Measurements from ENCODE around the gene SLC5A10.

SLC5A10 gene

GRCh38 chr17:18965530-18966236 is 13.7 kb downstream of the SLC5A10 start:
- DNase-seq = no peak

- DNase-seq = no peak
Measured at GRCh38 chr17:18966831-18967624, 15.1 kb downstream of the SLC5A10 start.

DNA sequence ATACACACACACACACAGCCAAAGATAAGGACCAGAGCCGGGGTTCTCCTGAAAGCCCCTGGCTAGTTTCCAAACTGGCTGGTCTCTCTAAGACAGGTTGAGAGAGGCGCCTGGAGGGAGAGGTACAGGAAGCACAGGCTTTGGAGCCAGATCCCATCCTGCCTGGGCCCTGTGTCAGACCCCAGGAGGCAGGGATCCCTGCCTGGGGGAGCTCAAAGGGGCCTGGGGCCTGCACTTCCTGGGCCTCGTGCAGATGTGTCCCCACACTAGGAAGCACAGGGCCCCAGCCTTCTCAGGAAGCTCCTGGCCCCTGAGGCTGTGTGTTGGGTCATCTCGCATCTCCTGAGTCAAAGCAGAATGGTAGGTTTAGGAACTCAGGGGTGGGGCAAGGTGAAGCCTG is 16.0 kb downstream of the SLC5A10 start:
- DNase-seq = no peak

GRCh38 chr17:18968345-18968744 is 16.4 kb downstream of the SLC5A10 start:
- no peak for DNase-seq

DNA sequence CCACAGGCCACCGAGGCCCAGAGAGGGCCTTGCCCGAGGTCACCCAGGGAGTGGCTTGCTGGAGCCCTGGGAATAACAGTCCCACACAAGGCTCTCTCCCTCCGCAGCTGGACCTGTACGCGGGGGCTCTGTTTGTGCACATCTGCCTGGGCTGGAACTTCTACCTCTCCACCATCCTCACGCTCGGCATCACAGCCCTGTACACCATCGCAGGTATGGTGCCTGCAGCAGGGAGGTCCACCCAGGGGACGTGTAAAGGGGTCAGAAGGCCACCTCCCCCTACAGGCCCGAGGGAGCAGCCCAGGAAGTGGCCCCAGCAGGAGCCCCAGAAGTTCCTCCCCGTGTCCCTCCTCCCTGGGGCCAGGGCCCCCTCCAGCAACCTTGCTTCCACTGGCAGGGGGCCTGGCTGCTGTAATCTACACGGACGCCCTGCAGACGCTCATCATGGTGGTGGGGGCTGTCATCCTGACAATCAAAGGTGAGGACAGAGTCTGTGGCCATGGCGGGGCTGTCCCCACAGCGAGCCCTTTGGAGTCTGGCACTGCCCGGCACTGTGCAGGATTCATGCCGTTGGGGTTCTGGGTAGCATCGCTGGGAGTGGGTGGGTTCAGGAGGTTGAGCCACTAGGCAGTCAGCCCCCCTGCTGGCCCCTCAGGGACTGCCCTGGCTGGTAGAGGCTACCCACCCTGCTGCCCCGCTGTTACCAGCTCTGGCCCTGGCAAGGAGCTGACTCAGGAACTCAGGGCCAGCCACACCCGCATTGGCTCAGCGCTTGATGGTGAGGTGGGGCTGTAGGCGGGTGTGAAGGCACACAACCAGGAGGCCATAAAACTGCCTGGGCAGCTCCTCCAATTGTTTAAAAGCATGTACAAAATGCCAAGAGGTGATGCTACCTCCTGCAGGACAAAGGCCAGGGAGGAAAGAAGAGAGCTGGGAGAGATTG is 17.3 kb downstream of the SLC5A10 start:
- DNase-seq = no peak

DNA sequence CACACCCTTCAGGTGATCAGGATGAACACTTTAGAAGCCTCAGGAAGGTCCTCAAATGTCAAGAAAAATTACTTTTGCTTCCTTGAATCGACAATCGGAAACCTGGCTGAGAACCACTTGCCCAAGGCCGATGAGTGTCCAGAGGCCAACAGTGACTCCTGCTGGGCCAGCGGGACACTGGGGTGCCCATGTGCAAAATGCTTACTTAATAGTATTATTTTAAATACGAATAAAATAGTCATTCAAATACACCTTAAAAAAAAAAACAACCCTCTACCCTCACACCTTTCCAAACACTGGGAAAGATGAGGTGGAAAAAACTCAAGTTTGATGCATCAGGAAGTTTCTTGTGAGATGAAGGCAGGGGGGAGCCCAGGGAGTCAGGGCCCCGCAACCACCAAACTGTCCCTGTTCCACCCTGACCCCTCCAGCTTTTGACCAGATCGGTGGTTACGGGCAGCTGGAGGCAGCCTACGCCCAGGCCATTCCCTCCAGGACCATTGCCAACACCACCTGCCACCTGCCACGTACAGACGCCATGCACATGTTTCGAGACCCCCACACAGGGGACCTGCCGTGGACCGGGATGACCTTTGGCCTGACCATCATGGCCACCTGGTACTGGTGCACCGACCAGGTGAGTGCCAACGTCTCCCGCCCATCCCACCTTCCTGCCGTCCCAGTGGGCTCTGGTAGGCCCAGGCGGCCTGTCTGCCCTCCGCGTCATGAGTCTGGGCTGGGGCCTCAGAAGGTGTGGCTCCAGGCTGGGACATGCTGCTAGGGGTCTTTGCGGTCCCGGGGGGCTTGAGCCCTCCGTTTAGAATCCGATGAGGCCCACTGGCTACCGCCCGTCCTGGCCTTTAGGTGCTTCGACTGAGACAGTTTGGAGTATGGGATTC is 18.9 kb downstream of the SLC5A10 start:
- DNase-seq = no peak

DNA sequence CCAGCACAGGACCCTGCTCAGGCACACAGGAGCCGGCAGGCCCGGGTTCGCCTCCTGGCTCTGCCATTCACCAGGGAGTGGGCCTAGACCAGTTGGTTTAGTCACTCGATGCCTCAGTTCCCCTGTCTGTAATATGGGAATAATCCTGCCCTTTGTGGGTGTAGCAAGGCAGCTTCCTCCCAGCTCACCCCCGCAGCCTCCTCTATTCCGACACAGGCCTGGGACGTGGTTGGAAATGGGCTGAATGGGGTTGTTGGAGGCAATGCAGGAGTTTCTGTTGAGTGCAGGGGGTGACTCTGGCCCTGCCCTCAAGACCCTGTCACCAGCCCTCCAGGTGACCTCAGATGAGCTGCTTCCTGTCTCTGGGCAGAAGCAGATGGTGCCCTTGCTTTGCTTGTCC is 19.8 kb downstream of the SLC5A10 start:
- no peak for DNase-seq

DNA sequence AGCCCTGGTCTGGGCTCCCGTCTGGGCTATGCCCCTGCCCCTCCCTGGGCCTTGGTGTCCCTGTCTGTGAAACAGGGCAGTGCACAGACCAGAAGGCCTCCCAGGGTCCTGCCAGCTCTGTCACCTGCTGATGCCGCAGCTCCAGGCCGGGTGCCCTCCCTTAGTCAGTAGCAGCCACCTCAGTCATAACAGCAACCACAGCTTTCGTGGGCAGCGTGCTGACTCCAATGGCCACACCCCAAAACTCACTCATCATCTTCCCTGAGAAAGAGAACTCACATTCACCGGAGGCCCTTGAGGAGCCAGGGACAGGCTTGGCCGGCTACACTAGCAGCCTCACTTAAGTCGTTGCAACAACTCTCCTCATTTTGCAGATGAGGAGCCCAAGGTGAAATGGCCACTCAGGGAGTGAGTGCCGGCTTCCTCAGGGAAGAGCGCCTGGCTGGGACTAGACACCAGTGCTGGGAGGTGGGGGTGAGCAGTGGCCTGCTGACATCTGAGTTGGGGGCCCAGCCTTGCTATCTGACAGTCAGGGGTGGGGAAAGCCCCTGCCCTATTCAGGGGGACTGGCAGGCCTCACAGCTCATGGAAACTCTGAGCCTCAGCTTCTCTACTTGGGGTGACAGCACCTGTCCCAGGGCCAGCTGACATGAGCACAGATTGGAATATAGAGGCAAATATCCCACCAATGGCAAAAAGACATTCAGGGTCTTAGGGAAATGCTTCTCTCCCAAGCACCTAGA is 22.6 kb downstream of the SLC5A10 start:
- peak; percentile 55 for DNase-seq

GRCh38 chr17:18975597-18975996 is 23.6 kb downstream of the SLC5A10 start:
- DNase-seq = no peak

DNA sequence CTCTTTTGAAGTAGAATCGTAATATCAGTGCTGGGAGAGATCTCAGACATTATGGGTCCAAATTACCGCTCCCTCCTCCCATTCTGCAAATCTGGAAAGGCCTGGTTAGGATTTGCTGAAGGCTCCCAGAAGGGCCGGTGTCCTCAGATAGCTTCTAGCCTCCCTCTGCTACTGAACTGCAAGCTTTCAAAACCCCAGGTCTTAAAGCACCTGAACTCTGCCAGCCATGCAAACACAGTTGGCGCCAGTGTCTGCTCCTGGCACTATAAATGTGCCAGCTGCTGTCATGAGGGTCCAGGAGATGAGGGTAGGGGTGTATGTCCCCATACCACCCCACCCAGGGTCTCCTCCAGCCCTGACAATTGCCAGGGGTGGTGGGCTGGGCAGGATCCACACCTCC is 24.2 kb downstream of the SLC5A10 start:
- DNase-seq = no peak

- DNase-seq = no peak
Measured at GRCh38 chr17:18977021-18977420, 25.1 kb downstream of the SLC5A10 start.

- DNase-seq = no peak
Measured at GRCh38 chr17:18977646-18978045, 25.7 kb downstream of the SLC5A10 start.

- DNase-seq = no peak
Measured at GRCh38 chr17:18978050-18978449, 26.1 kb downstream of the SLC5A10 start.

DNA sequence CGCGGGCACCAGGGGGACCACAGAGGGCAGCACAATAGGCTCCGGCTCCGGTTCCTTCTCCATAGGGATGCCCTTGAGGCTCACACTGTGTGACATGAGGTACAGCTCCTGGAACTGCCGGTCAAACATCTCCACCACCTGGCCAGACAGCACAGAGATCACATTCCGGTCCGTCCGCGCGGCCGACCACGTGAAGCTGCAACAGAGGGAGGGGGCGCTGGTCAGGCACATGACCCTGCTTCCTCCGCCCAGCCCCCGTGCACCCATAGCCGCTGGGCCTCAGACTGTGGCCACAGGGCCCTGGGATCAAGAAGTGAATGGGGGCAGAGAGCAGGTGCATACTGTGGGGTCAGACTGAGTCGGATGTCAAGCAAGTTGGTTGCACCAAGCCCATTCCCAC is 26.7 kb downstream of the SLC5A10 start:
- DNase-seq = no peak

- DNase-seq = no peak
Measured at GRCh38 chr17:18980682-18981334, 28.8 kb downstream of the SLC5A10 start.

DNA sequence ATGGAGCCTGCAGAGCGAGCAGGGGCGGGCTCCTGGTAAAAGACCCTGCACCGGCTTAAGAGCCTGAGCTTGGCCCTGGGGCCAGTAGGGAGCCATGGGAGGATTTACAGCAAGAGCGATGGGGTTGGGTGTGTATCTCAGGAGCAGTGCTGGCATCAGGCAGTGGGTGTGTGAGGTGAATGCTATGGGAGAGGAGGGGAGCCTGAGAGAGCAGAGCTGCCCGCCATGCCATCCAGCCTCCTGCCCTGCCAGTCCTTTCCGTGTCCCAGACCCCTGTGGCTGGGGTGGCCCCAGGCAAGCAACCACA is 29.3 kb downstream of the SLC5A10 start:
- DNase-seq = no peak

GRCh38 chr17:18981642-18982424 is 29.9 kb downstream of the SLC5A10 start:
- peak; percentile 45 for DNase-seq

DNA sequence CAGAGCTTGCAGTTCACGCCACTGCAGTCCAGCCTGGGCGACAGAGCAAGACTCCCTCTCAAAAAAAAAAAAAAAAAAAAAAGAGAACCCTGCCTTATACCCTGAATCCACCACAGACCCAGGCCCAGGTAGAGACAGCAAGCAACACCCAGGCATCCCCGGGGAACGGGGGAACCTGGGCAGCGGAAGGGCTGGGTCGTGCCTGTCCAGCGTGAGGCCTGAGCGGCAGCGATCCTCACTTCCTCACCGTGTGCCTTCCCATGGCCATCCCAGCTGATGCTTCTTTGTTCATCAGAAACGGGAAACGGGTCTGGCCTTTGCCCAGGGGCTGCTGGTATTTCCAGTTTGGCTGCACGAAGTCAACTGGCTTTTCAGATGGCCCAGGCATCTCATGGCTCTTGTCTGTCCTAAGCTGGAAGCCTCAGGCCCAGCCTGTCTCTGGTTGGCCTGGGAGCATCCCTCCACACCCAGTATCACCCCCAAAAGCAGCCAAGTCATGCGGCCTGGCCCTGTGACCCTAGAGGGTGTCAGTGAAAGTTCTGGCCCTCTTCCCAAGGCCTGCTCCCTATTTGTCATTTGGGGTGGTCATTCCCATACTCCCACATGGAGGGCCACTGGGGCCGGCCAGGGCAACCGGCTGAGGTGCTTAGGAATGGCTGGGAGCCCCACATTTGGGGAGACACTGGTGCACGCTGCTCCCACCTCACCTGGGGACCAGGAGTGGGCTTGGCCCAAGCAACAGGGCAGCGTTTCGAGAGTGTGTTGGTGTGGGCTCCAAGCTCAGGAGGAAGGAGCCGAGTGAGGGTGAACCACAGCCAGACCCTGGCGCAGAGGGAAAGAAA is 32.5 kb downstream of the SLC5A10 start:
- DNase-seq = no peak

DNA sequence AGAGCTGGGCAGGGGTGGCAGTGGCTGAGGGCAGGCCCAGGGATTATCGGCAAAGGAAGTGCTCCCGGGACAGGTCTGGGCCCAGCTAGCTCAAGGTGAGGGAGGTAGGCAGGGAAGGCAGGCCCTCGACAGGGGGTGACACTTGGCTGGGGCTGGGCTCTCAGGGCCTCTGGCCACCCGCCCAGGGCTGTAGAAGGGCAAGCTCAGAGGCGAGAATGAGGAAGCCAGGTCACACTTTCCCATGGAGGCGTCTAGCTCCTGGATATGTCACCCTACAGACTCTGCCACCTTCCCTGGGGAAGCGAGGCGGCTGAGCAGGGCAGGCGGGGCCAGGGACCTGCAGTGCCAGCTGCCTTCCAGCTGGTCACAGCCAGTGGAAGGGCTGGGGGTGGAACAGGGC is 33.5 kb downstream of the SLC5A10 start:
- no peak for DNase-seq

Data from stimulated activated CD4-positive, alpha-beta T cell treated with anti-CD3 and anti-CD28 coated beads, Interleukin-15, amount 100 ng/mL, for 24 hours (primary cell).